HTERT RPE-1 (cell line): ENCODE results near the gene HRH1.
"Not testable (repeated sequence)": the region's sequence is repeated elsewhere in the genome, so short reads cannot be mapped to it uniquely, and the experiment has no call there.

Source experiments
- in situ Hi-C: fragments of 300-500 bp; cut with MboI; formaldehyde crosslinking; loops from 4 replicates; pipeline ENCODE4 v1.14.3; 2020; ENCODE audit warnings: low sequenced_read_pairs

HRH1 gene, protein sequence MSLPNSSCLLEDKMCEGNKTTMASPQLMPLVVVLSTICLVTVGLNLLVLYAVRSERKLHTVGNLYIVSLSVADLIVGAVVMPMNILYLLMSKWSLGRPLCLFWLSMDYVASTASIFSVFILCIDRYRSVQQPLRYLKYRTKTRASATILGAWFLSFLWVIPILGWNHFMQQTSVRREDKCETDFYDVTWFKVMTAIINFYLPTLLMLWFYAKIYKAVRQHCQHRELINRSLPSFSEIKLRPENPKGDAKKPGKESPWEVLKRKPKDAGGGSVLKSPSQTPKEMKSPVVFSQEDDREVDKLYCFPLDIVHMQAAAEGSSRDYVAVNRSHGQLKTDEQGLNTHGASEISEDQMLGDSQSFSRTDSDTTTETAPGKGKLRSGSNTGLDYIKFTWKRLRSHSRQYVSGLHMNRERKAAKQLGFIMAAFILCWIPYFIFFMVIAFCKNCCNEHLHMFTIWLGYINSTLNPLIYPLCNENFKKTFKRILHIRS

DNA sequence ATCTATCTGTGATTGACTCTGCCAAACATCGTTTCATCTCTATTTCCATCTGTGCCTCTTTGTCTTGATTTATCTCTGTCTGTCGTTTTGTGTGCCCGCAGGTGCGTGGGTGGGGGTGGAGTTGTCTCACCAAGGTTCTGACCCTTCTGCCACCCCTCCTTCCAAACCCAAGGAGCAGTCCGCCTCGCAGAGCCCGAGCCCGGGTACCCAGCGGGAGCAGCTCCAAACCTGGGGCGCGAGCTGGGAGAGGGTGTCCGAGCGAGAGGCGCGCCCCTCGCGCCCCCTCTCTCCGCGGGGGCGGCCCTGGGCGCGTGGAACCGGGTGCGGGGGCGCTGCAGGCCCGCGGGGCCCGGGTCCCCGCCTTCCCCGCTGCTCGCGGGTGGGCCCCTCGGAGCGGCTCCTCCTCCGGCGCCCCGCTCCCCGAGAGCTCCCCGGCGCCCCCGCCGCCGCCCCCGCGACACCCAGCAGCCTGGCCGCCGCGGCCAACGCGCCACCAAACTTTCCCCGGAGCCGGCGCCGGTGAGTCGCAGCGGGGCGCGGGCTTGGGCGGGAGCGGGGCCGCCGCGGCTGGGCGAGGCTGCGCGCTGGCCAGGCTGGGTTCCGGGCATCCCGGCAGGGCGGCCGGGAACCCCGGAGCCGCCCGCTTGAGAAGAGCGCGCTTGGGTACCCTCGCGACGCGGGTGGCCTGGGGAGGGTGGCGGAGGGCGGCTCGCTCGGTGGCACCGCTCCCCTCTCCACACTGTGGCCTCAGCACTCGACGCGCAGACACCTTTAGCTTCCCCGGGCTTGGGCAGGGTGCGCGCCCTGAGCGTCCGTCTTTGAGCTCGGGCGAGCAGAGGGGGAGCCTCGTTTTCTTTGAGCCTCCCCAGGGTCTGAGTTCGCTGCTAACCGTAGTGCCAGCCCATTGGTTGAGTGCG is at the start of gene HRH1:
Gene HRH1 (plus strand): TSS at position 458 of the 917 bp plus-strand sequence. CDS start 104,545 bp downstream, outside the sequence.
- in situ Hi-C loops: no loop called here

DNA sequence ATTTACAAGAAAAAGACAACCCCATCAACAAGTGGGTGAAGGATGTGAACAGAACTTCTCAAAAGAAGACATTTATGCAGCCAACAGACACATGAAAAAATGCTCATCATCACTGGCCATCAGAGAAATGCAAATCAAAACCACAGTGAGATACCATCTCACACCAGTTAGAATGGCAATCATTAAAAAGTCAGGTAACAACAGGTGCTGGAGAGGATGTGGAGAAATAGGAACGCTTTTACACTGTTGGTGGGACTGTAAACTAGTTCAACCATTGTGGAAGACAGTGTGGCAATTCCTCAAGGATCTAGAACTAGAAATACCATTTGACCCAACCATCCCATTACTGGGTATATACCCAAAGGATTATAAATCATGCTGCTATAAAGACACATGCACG is 41.0 kb upstream of the HRH1 start:
- in situ Hi-C loops: not testable (repeated sequence)

DNA sequence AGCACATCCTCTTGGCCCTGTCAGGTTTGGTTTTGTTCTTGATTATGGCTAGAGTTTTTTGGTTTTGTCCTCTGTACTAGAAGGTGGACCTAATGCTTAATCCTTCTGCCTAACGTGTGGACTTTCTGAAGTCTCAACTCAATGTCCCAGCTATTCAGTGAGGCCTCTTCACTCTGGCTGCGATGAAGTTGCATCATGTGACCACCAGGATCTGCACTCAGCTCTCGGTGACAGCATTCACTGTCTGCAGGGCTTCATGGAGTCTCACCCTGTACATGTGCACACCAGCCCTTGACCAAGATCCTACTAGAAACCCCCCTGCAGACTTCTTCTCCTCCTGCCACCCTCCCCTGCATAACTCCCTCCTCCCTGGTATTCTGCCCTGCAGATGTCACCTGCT is 38.7 kb upstream of the HRH1 start:
- in situ Hi-C loops: no loop called here

DNA sequence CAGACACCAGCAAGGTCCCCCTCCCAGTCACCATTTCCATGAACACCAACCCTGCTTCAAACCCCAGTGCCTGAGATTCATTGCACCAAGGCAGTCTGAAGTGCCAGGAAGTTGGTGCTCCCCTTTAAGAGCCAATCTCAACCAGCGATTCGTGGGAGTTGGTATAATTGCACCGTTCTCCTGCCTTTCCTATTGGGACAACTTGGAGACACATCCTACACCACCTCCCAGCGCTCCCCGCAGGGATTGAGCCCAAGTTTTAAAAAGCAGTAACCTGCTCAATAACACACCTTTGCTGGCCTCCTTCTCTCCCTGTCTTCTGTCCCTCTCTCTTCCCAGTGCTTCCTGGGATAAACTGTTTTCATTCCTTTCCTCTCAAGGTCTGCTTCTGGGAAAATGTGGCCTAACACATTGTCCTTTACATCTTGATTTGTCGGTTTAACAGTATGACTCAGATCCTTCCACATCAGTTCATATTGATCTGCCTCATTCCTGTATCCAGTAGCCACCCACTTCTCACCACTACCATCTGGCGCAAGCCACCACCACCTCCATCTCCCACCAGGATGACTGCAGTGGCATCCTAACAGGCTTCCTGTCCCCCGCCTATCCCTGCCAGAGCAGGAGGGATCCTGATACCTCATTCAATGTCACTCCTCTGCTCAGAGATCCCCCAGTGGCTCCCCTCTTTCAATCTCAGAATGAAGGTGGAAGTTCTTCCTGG is 37.8 kb upstream of the HRH1 start:
- in situ Hi-C loops: no loop called here

DNA sequence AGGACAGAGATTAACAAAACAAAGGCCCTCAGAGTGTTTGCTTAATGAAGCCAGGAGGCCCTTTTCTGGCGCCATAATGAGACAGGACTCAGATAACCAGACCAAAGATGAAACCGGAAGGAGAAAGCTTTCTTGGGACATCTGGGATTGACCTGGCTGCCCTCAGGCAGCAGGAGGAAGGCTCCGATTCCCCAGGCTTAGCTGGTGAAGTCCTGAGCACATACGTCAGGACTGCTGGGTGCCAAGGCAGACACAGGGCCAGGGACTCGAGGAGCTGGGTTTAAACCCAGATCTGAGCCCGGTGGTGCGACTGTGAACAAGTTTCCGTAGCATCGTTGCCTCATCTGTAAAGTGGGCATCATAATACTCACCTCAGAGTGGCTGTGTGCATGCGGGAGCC is 36.7 kb upstream of the HRH1 start:
- in situ Hi-C loops: no loop called here

DNA sequence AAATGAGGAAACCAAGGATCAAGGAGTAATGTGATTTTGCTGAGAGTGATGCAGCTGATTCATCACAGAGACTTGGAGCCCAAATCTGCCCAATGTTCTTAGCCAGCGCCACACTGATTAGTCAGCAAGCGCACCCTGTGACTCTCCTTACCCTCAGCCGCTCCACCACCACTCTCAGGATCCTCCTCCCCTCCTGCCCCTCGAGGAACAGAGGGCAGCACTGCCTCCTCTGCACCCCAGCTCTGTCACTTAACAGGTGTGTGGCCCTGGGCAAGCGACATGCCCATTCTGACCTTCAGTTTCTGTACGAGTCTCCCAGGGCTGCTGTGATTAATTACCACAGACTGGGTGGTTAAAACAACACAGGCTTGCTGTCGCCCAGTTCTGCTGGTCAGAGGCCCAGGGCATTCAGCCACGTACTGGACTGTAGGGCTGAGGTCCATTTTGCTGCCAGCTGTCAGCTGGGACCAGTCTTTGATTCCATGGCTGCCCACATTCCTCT is 36.1 kb upstream of the HRH1 start:
- in situ Hi-C loops: no loop called here

DNA sequence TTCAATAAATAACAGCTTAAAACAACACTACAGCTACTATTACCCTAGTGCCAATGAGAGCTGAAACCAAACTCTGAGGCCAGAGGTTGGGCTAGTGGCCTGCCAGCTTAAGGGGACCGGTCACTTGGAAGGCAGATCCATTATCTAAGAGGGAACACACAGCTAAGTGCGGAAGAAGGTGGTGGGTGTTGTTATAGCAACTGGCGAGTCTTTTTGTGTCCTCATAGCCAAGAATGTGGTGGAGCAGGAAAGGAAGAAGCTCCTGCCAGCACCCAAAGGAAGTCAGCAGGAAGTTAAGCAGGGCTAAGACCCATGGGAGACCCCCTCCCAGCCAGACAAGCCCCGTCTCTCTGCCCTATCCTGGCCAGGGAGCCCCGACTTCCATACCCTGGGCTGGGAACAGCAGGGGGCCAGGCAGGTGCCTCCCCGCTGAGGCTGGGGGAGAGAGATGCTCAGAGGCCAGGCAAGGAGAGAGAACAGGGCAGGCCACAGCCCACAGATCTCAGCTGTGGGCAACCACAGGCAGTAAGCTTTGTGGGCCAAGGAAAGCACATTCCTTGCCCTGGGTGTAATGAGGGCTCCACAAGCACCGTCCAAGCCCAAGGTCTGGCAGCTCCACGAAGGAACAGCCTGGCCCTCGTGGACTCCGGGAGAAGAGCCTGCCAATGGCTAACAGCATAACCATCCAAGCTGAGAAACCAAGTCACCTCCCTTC is 34.0 kb upstream of the HRH1 start:
- in situ Hi-C loops: no loop called here

DNA sequence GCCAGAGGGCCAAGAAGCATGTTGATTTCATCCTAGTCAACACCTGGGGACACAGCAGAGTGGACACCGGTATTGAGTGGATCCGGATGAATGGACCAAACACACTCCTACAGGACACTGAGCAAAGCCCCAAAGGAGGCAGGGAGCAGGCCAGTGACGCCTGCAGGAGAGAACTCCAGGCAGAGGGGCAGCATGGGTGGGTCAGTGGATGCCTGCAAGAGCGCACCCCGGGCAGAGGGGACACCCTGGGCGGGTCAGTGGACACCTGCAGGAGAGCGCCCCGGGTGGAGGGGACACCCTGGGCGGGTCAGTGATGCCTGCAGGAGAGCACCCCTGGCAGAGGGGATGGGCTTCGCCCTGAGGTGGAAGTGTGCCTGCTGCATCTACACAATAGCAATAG is 27.6 kb upstream of the HRH1 start:
- in situ Hi-C loops: no loop called here

DNA sequence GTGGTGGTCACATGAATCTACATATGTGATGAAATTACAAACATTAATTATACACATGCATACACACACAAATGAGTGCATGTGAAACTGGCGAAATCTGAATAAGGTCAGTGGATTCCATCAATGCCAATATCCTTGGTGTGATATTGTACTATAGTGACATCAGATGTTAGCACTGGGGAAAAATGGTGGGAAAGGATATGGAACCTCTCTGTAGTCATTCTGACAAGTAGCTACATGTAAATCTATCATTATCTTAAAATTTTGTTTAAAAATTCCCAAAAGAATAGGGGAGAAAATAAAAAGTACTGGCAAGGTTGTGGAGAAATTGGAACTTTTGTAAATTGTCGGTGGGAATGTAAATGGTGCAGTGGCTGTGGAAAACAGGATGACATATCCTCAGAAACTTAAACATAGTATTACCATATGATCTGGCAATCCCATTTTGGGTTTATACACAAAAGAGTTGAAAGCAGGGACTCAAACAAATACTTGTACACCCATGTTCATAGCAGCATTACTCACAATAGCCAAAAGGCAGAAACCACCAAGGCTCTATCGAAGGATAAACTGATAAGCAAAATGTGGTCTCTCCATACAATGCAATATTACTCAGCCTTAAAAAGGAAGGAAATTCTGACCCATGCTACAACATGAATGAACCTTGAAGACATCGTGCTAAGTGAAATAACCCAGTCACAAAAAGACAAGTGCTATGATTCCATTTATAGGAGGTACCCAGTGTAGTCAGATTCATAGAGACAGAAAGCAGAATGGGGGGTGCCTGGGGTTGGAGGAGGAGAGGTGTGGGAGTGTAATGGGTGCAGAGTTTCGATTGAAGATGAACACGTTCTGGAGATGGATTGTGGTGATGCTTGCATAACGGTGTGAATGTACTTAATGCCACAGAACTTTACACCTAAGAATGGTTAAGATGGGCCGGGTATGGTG is 25.3 kb upstream of the HRH1 start:
- in situ Hi-C loops: no loop called here

DNA sequence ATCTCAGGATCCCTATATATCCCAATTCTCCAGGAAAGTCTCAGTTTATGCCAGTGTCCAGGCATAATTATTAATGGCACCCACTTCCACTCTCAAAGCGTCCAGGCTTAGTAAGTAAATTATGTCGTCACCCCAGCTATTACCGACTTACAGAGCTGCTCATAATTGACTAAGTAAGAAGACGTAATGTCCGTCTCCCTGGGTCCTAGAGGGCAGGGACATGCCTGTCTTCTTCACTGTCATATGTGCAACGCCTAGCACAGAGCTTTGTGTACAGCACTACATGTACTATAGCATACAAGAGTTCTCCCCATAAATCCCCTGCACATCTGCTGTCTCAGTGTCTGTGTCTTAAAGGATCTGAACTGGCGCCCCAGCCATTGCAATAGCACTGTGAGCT is 23.9 kb upstream of the HRH1 start:
- in situ Hi-C loops: no loop called here

DNA sequence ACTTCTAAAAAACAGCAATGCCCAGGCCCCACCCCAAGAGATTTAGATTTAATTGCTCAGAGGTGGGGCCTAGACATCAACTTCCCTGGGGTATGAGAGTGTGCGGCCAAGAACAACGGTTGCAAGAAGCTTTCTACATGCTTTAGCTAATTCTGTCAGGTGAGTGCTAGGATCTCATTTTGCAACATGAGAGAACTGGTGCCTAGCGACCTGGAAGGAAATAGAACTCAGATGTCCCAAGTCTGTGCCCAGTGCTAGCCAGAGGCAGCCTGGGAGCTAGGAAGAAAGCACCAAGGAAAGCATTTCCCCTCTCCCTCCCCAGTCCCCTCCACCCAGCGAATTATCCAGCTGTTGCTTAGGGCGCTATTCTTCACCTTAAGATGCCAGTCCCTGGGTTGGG is 22.9 kb upstream of the HRH1 start:
- in situ Hi-C loops: no loop called here

DNA sequence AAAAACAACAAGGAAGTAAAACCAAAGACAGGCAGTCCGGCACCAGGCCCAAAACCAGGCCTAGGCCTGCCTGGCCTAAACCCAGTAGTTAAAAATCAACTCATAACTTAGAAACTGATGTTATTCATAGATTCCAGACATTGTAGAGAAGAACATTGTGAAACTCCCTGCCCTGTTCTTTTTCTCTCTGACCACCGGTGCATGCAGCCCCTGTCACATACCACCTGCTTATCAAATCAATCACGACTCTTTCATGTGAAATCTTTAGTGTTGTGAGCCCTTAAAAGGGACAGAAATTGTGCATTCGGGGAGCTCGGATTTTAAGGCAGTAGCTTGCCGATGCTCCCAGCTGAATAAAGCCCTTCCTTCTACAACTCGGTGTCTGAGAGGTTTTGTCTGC is 22.4 kb upstream of the HRH1 start:
- in situ Hi-C loops: not testable (repeated sequence)

DNA sequence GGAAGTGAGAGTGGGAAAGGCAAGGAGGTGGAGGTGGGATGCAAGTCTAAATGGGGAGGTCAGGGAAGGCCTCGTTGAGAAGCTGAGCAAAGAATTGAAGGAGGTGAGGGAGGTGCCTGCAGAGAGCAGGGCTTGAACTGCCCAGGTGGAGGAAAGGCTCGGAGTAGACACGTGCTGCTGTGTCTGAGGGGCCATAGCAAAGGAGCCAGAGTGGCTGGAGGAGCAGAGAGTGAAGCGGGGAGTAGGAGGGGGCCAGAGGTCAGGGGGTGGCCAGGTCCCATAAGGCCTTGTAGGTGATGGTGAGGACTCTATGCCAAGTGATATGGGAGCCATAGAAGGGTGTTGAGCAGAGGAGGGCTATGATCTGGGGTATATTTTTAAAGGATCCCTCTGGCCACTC is 21.4 kb upstream of the HRH1 start:
- in situ Hi-C loops: no loop called here

DNA sequence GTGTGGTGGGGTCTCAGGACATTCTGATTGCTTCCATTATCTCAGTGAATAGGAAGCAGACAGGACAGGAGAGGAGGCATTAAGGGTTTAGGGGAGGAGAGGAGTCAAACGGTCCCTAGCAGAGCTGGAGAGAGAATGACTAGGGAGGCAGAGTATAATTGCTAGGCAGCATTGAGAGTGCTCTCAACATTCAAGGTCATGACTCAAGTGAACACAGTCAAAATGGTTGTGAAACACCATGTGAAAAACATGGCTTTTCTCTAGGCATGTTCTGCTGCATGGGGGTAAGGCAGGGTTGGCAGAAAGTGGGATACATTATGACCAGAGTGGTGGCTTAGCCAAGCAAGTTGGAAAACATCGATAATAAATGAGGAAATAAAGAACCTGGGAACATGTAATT is 19.5 kb upstream of the HRH1 start:
- in situ Hi-C loops: no loop called here

DNA sequence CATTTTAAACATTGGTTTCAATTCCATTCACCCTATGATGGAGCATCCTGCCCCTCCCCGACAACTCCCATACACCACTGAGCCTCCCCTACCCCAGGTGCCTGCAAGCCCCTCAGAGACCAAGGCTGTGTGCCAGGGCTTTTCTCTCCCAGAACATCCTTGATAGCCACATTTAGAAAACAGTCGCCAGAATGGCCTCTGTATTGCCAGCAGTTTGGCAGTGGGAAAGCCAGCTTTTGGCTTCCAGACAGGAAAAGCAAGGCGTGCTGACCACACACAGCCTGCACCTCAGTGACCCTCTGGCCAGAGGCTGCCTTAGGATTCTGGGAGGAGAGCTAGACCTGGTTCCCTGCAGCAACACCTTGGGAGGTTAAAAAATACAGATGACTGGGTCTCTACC is 18.2 kb upstream of the HRH1 start:
- in situ Hi-C loops: no loop called here

DNA sequence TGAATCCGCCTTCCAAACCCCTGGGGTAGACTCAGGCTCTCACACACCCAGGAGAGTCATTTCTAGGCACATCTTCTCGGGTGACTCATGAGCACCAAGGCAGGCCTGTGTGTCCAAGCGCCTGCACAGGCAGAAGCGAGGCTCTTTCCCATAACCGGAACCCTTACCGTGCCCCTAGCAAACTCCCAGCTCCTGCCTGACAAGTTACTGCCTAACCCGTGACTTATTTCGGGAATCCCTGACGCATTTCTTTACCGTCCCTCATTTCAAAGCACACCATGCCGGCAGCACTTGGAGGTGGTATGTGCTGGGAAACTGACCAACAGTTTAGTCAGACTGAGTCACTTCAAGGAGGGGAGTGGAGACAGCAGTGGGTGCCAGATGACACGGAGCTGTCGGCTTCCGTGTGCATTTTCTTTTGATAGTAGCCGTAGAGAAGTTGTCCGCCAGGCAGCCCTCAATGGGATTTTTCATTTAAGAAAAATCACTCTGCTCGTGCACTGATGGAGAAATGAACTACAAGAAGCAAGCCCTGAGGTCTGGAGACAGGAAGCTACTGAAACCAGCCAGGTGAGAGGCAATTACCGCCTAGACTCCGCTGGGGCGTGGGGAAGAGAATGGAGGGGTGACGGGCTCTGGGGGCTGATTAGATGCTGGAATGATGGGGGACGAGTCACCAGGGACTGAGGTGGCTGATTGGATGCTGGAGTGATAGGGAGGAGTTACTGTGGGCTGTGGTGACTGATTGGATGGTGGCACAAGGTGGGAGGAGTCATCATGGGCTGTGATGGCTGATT is 17.3 kb upstream of the HRH1 start:
- in situ Hi-C loops: no loop called here

DNA sequence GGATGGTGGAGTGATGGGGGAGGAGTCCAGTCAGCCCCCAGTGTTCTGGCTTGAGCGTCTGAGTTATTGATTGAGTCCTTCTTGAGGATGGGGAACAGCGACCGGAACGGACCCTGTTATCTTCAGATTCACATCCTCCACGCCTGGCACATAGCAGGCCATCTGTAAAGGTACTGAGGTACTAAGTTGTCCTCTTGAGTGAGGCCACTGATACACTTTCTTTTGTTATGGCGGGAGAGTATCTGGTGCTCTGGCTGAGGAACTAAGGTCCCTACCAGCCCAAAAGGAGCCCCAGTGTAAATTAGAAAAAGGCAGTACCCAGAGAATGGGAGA is 16.7 kb upstream of the HRH1 start:
- in situ Hi-C loops: no loop called here

DNA sequence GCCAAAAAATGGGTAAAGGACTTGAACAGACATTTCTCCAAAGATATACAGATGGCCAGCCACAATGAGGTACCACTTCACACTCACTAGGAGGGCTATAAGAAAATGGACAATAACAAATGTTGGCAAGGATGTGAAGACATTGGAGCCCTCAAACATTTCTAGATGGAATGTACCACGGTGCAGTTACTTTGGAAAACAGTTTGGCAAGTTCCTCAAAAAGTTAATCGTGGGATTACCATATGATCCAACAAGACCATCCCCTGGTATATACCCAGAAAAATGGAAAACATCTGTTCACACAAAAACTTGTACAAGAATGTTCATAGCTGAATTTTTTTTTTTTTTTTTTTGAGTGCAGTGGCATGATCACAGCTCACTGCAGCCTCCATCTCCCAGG is 15.9 kb upstream of the HRH1 start:
- in situ Hi-C loops: no loop called here
